PC-3 (cell line): Measurements from ENCODE around the gene ENTHD1.

ENCODE experiments used
- CTCF ChIP-seq: fragments of 300-600 bp; sonication (generic); conservative IDR thresholded peaks from 2 replicates; pipeline ENCODE4 v1.5.1; 2017; ENCODE audit warnings: antibody characterized with exemption, low read depth, mild to moderate bottlenecking, low read length
- EZH2 ChIP-seq: fragments of 300-600 bp; sonication (generic); IDR thresholded peaks from one replicate; pipeline ENCODE4 v1.6.1; 2017; ENCODE audit warnings: antibody characterized with exemption, mild to moderate bottlenecking, low read length; ENCODE audit not compliant: unreplicated experiment
- EZH2phosphoT487 ChIP-seq: fragments of 300-600 bp; sonication (generic); IDR thresholded peaks from 2 replicates; pipeline ENCODE4 v1.6.1; 2018; ENCODE audit warnings: mild to moderate bottlenecking, antibody characterized with exemption, low read length, borderline replicate concordance

- no peak for TF ChIP-seq CTCF
- no peak for TF ChIP-seq EZH2
- TF ChIP-seq EZH2phosphoT487, result no peak
Observed at GRCh38 chr22:39908737-39909136, 15.2 kb upstream of the ENTHD1 start.
